Endodermal cell (in vitro differentiated cells): ENCODE results near the gene CFL1. TPM values are rescaled to one million over a fixed set of nuclear protein-coding genes. Genes with fewer than 3 reads are reported as not detected.

Source experiments
- DNase-seq: peaks from one replicate; pipeline ENCODE4 v3.0.0-alpha.2; 2017
- H3K27ac ChIP-seq: 2 replicates; pipeline ENCODE4 v1.5.1; 2013; ENCODE audit warnings: mild to moderate bottlenecking, low read depth, low read length, moderate library complexity
- H3K27me3 ChIP-seq: 2 replicates; pipeline ENCODE4 v1.6.1; 2013; ENCODE audit warnings: mild to moderate bottlenecking, low read length, moderate library complexity; ENCODE audit not compliant: insufficient read depth, control insufficient read depth, poor library complexity, severe bottlenecking
- H3K36me3 ChIP-seq: 2 replicates; pipeline ENCODE4 v1.7.0; 2013; ENCODE audit warnings: mild to moderate bottlenecking, low read length, moderate library complexity; ENCODE audit not compliant: control insufficient read depth, insufficient read depth
- H3K4me1 ChIP-seq: one replicate; pipeline ENCODE4 v1.7.0; 2013; ENCODE audit warnings: low read length; ENCODE audit not compliant: control insufficient read depth, insufficient read depth
- H3K4me3 ChIP-seq: 2 replicates; pipeline ENCODE4 v1.5.1; 2013; ENCODE audit warnings: mild to moderate bottlenecking, low read length, moderate library complexity
- H3K9ac ChIP-seq: 2 replicates; pipeline ENCODE4 v1.6.1; 2013; ENCODE audit warnings: mild to moderate bottlenecking, low read length, moderate library complexity; ENCODE audit not compliant: poor library complexity, severe bottlenecking; ENCODE audit errors: extremely low read depth
- H3K9me3 ChIP-seq: 2 replicates; pipeline ENCODE4 v1.6.1; 2013; ENCODE audit warnings: mild to moderate bottlenecking, low read length, moderate library complexity; ENCODE audit not compliant: control insufficient read depth
- H3K27ac Mint-ChIP-seq: 2 replicates; pipeline ENCODE4 v1.8.0; 2020; ENCODE audit warnings: mixed read lengths
- H3K27me3 Mint-ChIP-seq: 2 replicates; pipeline ENCODE4 v1.8.0; 2021; ENCODE audit warnings: mild to moderate bottlenecking, mixed read lengths; ENCODE audit not compliant: insufficient read depth
- H3K36me3 Mint-ChIP-seq: 2 replicates; pipeline ENCODE4 v1.8.0; 2020; ENCODE audit warnings: low read depth, mixed read lengths
- H3K4me1 Mint-ChIP-seq: 2 replicates; pipeline ENCODE4 v1.8.0; 2020; ENCODE audit warnings: mixed read lengths
- H3K4me3 Mint-ChIP-seq: 2 replicates; pipeline ENCODE4 v1.8.0; 2020; ENCODE audit warnings: mild to moderate bottlenecking, moderate library complexity, mixed read lengths
- H3K9me3 Mint-ChIP-seq: 2 replicates; pipeline ENCODE4 v1.8.0; 2020; ENCODE audit warnings: mild to moderate bottlenecking, mixed read lengths
- WGBS, 2 experiments: methylation state at CpG; one replicate each; pipeline versions ENCODE4 v1.1.5 to v1.1.7; 2013; ENCODE audit warnings: missing lambda C conversion rate in 2 of 2, mixed read lengths in 1 of 2; ENCODE audit not compliant: insufficient coverage in 1 of 2, insufficient read length in 1 of 2; 5-methylcytosine and 5-hydroxymethylcytosine counted together
- total RNA-seq, 2 donors: library from RNA; stranded (reverse); fragmentation: NEBNext Ultra II Directional in 1 of 2; extraction: Animal tissue kit (Norgen Biotek cat#: 25700) in 1 of 2; gene quantifications; 2 replicates in 1 of 2; 3 replicates in 1 of 2; pipeline ENCODE4 v1.2.1, GENCODE V29; 2021
- TF ChIP-seq, protein P1 (sequence below): fragments of 200-600 bp; sonication (generic); conservative IDR thresholded peaks from 2 replicates; pipeline ENCODE4 v1.5.0; 2021; ENCODE audit warnings: antibody characterized with exemption, mild to moderate bottlenecking

Gene CFL1
- total RNA-seq, 2 donors from 2014 or later = 1,218 to 1,284 TPM

GRCh38 chr11:65853246-65853979 is 4.6 kb downstream of the CFL1 start:
- Mint-ChIP-seq H3K27ac (peak overlapping the region; percentile 74), H3K4me3 (no peak overlapping the region), H3K4me1 (peaks cover 10% of the 10 kb centered on the region), H3K9me3 (no peaks in the 10 kb centered on the region), H3K36me3 (peaks cover 56% of the 10 kb centered on the region), H3K27me3 (peaks cover 4% of the 10 kb centered on the region)
- Histone ChIP-seq H3K9ac (no peak overlapping the region), H3K4me3 (no peak overlapping the region), H3K27ac (no peak overlapping the region), H3K4me1 (no peaks in the 10 kb centered on the region), H3K9me3 (peaks cover 7% of the 10 kb centered on the region), H3K36me3 (peaks cover 61% of the 10 kb centered on the region), H3K27me3 (no peaks in the 10 kb centered on the region)
- 96 to 98% methylated on average over 6 of the region's 6 CpGs for WGBS, 2 experiments
- TF ChIP-seq, protein P1, sequence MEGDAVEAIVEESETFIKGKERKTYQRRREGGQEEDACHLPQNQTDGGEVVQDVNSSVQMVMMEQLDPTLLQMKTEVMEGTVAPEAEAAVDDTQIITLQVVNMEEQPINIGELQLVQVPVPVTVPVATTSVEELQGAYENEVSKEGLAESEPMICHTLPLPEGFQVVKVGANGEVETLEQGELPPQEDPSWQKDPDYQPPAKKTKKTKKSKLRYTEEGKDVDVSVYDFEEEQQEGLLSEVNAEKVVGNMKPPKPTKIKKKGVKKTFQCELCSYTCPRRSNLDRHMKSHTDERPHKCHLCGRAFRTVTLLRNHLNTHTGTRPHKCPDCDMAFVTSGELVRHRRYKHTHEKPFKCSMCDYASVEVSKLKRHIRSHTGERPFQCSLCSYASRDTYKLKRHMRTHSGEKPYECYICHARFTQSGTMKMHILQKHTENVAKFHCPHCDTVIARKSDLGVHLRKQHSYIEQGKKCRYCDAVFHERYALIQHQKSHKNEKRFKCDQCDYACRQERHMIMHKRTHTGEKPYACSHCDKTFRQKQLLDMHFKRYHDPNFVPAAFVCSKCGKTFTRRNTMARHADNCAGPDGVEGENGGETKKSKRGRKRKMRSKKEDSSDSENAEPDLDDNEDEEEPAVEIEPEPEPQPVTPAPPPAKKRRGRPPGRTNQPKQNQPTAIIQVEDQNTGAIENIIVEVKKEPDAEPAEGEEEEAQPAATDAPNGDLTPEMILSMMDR = peak; percentile 51
- DNase-seq = peak; percentile 69

DNA sequence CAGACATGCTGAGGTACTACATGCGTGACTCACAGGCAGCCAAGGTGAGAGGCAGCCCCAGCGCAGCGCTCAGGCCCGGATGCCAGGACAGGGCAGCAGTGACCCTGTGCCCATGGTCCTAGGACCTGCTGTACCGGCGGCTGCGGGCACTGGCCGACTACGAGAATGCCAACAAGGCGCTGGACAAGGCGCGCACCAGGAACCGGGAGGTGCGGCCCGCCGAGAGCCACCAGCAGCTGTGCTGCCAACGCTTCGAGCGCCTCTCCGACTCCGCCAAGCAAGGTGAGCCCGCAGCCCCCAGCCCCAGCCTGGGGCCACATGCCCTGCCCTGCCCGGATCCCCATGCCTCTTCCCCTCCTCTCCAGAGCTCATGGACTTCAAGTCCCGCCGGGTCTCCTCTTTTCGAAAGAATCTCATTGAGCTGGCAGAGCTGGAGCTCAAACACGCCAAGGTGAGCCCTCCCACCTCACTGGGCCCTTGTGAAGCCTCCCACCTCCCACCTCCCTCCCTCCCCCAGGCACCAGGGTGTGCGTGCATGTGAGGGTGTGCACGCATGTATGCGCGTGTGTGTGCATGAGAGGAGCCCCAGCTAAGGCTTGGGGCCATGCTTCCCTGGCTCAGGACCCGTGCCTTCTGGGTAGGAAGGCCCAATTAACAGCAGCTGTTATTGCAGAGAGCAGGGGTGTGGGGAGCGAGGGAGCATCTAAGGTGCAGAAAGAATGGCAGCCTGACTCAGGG is 5.3 kb downstream of the CFL1 start:
- Histone ChIP-seq H3K9me3 (peaks cover 7% of the 10 kb centered on the region), H3K27me3 (no peaks in the 10 kb centered on the region), H3K4me1 (no peaks in the 10 kb centered on the region), H3K4me3 (no peak overlapping the region), H3K27ac (no peak overlapping the region), H3K9ac (no peak overlapping the region), H3K36me3 (peaks cover 61% of the 10 kb centered on the region)
- Mint-ChIP-seq H3K4me3 (no peak overlapping the region), H3K36me3 (peaks cover 56% of the 10 kb centered on the region), H3K27ac (peak overlapping the region; percentile 5), H3K4me1 (peaks cover 8% of the 10 kb centered on the region), H3K9me3 (no peaks in the 10 kb centered on the region), H3K27me3 (peaks cover 8% of the 10 kb centered on the region)
- WGBS, 2 experiments = 96% methylated on average over 19 to 33 of the region's 33 CpGs
- TF ChIP-seq, protein P1 = no peak
- DNase-seq = no peak

DNA sequence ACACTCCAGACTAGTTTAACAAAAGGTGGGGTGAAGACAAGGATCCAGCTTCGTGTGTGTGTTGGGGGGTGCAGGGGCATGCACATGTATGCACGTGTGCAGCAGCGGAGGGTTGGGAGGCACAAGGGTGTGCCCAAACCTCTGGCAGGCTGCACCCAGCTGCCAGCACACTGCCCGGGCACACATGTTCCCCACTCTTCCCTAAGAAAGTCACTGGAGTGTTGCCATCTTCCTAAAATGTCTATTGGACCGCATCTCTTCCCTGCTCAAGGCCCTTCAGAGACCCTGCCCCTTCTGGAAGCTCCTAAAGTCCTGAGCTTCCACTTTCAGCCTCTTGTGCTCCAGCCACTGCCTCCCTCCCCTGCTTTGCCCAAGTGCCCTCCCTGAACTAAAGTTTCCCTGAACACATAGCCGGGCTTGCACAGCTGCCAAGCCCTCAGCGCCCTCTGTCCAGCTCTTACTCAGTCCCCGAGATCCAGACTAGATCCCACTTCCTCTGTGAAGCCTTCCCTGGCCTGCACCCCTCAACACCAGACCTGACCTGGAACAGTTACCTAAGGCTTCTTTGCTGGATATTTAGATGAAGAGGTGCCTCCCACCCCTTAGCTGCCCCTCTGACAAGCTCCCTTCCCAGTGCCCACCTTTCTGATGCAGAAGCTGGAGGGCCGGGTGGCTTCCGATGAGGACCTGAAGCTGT is 6.0 kb downstream of the CFL1 start:
- Histone ChIP-seq H3K4me3 (no peak overlapping the region), H3K4me1 (no peaks in the 10 kb centered on the region), H3K27ac (no peak overlapping the region), H3K27me3 (no peaks in the 10 kb centered on the region), H3K36me3 (peaks cover 61% of the 10 kb centered on the region), H3K9ac (no peak overlapping the region), H3K9me3 (peaks cover 7% of the 10 kb centered on the region)
- peak overlapping the region; percentile 5 for H3K27ac Mint-ChIP-seq
- no peak overlapping the region for H3K4me3 Mint-ChIP-seq
- no peaks in the 10 kb centered on the region for H3K9me3 Mint-ChIP-seq
- H3K36me3 Mint-ChIP-seq = peaks cover 56% of the 10 kb centered on the region
- TF ChIP-seq, protein P1 = no peak
- peaks cover 10% of the 10 kb centered on the region for H3K27me3 Mint-ChIP-seq
- DNase-seq = no peak
- H3K4me1 Mint-ChIP-seq = peaks cover 8% of the 10 kb centered on the region
- WGBS, 2 experiments = 95 to 97% methylated on average over 6 to 10 of the region's 10 CpGs
